WTC11 (cell line): ENCODE data around the gene ZMYND8. TPM values are rescaled to one million over a fixed set of nuclear protein-coding genes. Genes with fewer than 3 reads are reported as not detected.

Experiments used
- ATAC-seq: fragments of 200-7000 bp; cut with Tn5 transposase; 2 replicates; pipeline ENCODE4 v1.10.0; 2021; ENCODE audit warnings: mild to moderate bottlenecking, moderate library complexity
- CTCF ChIA-PET: fragments of 300-600 bp; sonication (Branson Sonifier 250); formaldehyde crosslinking; loops from one replicate; lab custom pipeline; 2021; ENCODE audit warnings: antibody characterized with exemption; lab: Charles Lee
- POLR2A ChIA-PET: fragments of 350-600 bp; sonication (Branson Sonifier 250); formaldehyde crosslinking; loops from one replicate; lab custom pipeline; 2021; ENCODE audit warnings: antibody characterized with exemption; lab: Charles Lee
- DNase-seq: peaks from one replicate; pipeline ENCODE4 v3.0.0; 2021; ENCODE audit warnings: low spot score
- H3K27ac Mint-ChIP-seq: 2 replicates; pipeline ENCODE4 v1.8.0; 2021; ENCODE audit warnings: mixed read lengths
- H3K27me3 Mint-ChIP-seq: 2 replicates; pipeline ENCODE4 v1.8.0; 2021; ENCODE audit warnings: low read depth, mild to moderate bottlenecking, moderate library complexity, mixed read lengths
- H3K36me3 Mint-ChIP-seq: 2 replicates; pipeline ENCODE4 v1.8.0; 2021; ENCODE audit warnings: mixed read lengths
- H3K4me1 Mint-ChIP-seq: 2 replicates; pipeline ENCODE4 v1.8.0; 2022; ENCODE audit warnings: mixed read lengths
- H3K4me3 Mint-ChIP-seq: 2 replicates; pipeline ENCODE4 v1.8.0; 2021; ENCODE audit warnings: mild to moderate bottlenecking, moderate library complexity, mixed read lengths
- H3K9me3 Mint-ChIP-seq: 2 replicates; pipeline ENCODE4 v1.8.0; 2021; ENCODE audit warnings: mixed read lengths
- ARID4B ChIP-seq: sonication (generic); formaldehyde crosslinking; IDR thresholded peaks from 2 replicates; pipeline ENCODE4 v1.8.0; 2023; ENCODE audit warnings: missing genetic modification reagents, mild to moderate bottlenecking, borderline replicate concordance
- ESRRA ChIP-seq: sonication (generic); formaldehyde crosslinking; IDR thresholded peaks from 2 replicates; pipeline ENCODE4 v1.8.1; 2022; ENCODE audit warnings: mild to moderate bottlenecking, missing genetic modification reagents, borderline replicate concordance
- GABPB1 ChIP-seq: sonication (generic); formaldehyde crosslinking; IDR thresholded peaks from 2 replicates; pipeline ENCODE4 v1.8.1; 2023; ENCODE audit warnings: mild to moderate bottlenecking, missing genetic modification reagents
- MXD4 ChIP-seq: fragments of 250-450 bp; sonication (Bioruptor Pico); IDR thresholded peaks from 2 replicates; pipeline ENCODE4 v1.8.0; 2021; ENCODE audit warnings: mild to moderate bottlenecking, moderate library complexity, borderline replicate concordance
- NFE2L1 ChIP-seq: sonication (generic); formaldehyde crosslinking; IDR thresholded peaks from 2 replicates; pipeline ENCODE4 v1.8.1; 2023; ENCODE audit warnings: missing genetic modification reagents
- NFYB ChIP-seq: sonication (generic); formaldehyde crosslinking; conservative IDR thresholded peaks from 2 replicates; pipeline ENCODE4 v1.8.0; 2022; ENCODE audit warnings: low read depth, missing genetic modification reagents
- NR3C1 ChIP-seq: sonication (generic); formaldehyde crosslinking; conservative IDR thresholded peaks from 2 replicates; pipeline ENCODE4 v1.8.1; 2023; ENCODE audit warnings: low read depth, mild to moderate bottlenecking, missing genetic modification reagents
- SP1 ChIP-seq: sonication (generic); formaldehyde crosslinking; conservative IDR thresholded peaks from 2 replicates; pipeline ENCODE4 v1.8.1; 2022; ENCODE audit warnings: missing genetic modification reagents
- TCF7 ChIP-seq: sonication (generic); formaldehyde crosslinking; IDR thresholded peaks from 2 replicates; pipeline ENCODE4 v1.8.0; 2022; ENCODE audit warnings: mild to moderate bottlenecking, low read depth, missing genetic modification reagents, moderate library complexity
- ZNF232 ChIP-seq: sonication (generic); formaldehyde crosslinking; IDR thresholded peaks from 2 replicates; pipeline ENCODE4 v1.8.0; 2022; ENCODE audit warnings: mild to moderate bottlenecking, missing genetic modification reagents
- ZNF396 ChIP-seq: fragments of 250-450 bp; sonication (Bioruptor Pico); IDR thresholded peaks from 2 replicates; pipeline ENCODE4 v1.8.0; 2021; ENCODE audit warnings: mild to moderate bottlenecking, moderate library complexity, borderline replicate concordance
- total RNA-seq: library from RNA; stranded (reverse); gene quantifications from 3 replicates; pipeline ENCODE4 v1.2.3, GENCODE V29; 2021
- TF ChIP-seq, protein P1 (sequence below): fragments of 250-450 bp; sonication (Bioruptor Pico); IDR thresholded peaks from 2 replicates; pipeline ENCODE4 v1.9.0; 2021; ENCODE audit warnings: mild to moderate bottlenecking
- TF ChIP-seq, protein P2 (sequence below): sonication (generic); formaldehyde crosslinking; IDR thresholded peaks from 2 replicates; pipeline ENCODE4 v1.8.1; 2023; ENCODE audit warnings: mild to moderate bottlenecking, missing genetic modification reagents
- TF ChIP-seq, protein P3 (sequence below): sonication (generic); formaldehyde crosslinking; IDR thresholded peaks from 2 replicates; pipeline ENCODE4 v1.8.0; 2022; ENCODE audit warnings: mild to moderate bottlenecking, missing genetic modification reagents
- TF ChIP-seq, protein P4 (sequence below): sonication (generic); formaldehyde crosslinking; IDR thresholded peaks from 2 replicates; pipeline ENCODE4 v1.8.1; 2022; ENCODE audit warnings: low read depth, missing genetic modification reagents, borderline replicate concordance
- TF ChIP-seq, protein P5 (sequence below): sonication (generic); formaldehyde crosslinking; IDR thresholded peaks from 2 replicates; pipeline ENCODE4 v1.8.1; 2023; ENCODE audit warnings: mild to moderate bottlenecking, moderate library complexity, missing genetic modification reagents

Gene ZMYND8
- total RNA-seq, 1 experiment from 2014 or later = 114 TPM

- TF ChIP-seq, protein P1, sequence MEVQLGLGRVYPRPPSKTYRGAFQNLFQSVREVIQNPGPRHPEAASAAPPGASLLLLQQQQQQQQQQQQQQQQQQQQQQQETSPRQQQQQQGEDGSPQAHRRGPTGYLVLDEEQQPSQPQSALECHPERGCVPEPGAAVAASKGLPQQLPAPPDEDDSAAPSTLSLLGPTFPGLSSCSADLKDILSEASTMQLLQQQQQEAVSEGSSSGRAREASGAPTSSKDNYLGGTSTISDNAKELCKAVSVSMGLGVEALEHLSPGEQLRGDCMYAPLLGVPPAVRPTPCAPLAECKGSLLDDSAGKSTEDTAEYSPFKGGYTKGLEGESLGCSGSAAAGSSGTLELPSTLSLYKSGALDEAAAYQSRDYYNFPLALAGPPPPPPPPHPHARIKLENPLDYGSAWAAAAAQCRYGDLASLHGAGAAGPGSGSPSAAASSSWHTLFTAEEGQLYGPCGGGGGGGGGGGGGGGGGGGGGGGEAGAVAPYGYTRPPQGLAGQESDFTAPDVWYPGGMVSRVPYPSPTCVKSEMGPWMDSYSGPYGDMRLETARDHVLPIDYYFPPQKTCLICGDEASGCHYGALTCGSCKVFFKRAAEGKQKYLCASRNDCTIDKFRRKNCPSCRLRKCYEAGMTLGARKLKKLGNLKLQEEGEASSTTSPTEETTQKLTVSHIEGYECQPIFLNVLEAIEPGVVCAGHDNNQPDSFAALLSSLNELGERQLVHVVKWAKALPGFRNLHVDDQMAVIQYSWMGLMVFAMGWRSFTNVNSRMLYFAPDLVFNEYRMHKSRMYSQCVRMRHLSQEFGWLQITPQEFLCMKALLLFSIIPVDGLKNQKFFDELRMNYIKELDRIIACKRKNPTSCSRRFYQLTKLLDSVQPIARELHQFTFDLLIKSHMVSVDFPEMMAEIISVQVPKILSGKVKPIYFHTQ (CRISPR knock-in tag) = no peak
- TF ChIP-seq NFYB (CRISPR knock-in tag) (no peak), NFE2L1 (no peak), ARID4B (CRISPR knock-in tag) (no peak), ESRRA (no peak), MXD4 (CRISPR knock-in tag) (no peak), NR3C1 (CRISPR knock-in tag) (no peak), ZNF396 (no peak), ZNF232 (CRISPR knock-in tag) (no peak), SP1 (no peak)
- TF ChIP-seq, protein P2, sequence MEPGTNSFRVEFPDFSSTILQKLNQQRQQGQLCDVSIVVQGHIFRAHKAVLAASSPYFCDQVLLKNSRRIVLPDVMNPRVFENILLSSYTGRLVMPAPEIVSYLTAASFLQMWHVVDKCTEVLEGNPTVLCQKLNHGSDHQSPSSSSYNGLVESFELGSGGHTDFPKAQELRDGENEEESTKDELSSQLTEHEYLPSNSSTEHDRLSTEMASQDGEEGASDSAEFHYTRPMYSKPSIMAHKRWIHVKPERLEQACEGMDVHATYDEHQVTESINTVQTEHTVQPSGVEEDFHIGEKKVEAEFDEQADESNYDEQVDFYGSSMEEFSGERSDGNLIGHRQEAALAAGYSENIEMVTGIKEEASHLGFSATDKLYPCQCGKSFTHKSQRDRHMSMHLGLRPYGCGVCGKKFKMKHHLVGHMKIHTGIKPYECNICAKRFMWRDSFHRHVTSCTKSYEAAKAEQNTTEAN (CRISPR knock-in tag) = no peak
Measured at GRCh38 chr20:47235111-47235510, 121.4 kb downstream of the ZMYND8 start (continued).

DNA sequence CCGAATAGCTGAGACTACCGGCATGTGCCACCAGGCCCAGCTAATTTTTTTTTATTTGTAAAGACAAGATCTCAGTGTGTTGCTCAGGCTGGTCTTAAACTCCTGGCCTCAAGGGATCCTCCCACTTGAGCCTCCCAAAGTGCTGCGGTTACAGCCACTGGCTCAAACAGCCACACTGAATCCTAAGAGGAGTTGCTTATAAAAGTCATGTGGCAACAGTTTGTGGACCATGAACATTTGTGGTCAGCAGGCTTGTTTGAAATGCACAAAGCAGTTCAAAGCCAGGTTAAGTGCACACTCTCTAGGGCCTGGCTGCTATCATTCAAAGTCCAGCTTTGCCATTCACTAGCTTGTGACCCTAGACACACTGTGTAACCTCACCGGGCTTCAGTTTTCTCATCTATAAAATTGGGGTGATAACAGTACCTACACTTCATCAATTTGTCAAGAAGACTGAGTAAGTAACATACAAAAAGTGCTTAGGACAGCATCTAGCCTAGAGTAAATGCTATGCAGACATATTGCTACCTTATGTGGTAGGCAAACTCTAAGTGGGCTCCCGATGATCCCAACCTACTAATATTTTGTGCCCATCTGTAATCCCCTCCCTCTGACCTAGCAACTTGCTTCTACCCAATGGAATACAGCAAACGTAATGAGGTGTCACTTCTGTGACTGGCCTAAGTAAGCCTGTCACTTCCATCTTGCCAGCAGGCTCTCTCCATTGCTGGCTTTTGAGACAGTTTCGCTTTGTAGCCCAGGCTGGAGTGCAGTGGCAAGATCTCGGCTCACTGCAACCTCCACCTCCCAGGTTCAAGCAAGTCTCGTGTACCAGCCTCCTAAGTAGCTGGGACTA, 122.9 kb downstream of the ZMYND8 start:
- TF ChIP-seq, protein P3, sequence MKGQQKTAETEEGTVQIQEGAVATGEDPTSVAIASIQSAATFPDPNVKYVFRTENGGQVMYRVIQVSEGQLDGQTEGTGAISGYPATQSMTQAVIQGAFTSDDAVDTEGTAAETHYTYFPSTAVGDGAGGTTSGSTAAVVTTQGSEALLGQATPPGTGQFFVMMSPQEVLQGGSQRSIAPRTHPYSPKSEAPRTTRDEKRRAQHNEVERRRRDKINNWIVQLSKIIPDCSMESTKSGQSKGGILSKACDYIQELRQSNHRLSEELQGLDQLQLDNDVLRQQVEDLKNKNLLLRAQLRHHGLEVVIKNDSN (CRISPR knock-in tag) = no peak
- TF ChIP-seq ESRRA (no peak), TCF7 (CRISPR knock-in tag) (no peak), GABPB1 (CRISPR knock-in tag) (peak; percentile 63; the same call in 1 of the 2 replicates)
- TF ChIP-seq, protein P4, sequence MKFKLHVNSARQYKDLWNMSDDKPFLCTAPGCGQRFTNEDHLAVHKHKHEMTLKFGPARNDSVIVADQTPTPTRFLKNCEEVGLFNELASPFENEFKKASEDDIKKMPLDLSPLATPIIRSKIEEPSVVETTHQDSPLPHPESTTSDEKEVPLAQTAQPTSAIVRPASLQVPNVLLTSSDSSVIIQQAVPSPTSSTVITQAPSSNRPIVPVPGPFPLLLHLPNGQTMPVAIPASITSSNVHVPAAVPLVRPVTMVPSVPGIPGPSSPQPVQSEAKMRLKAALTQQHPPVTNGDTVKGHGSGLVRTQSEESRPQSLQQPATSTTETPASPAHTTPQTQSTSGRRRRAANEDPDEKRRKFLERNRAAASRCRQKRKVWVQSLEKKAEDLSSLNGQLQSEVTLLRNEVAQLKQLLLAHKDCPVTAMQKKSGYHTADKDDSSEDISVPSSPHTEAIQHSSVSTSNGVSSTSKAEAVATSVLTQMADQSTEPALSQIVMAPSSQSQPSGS (CRISPR knock-in tag) = no peak
- TF ChIP-seq, protein P5, sequence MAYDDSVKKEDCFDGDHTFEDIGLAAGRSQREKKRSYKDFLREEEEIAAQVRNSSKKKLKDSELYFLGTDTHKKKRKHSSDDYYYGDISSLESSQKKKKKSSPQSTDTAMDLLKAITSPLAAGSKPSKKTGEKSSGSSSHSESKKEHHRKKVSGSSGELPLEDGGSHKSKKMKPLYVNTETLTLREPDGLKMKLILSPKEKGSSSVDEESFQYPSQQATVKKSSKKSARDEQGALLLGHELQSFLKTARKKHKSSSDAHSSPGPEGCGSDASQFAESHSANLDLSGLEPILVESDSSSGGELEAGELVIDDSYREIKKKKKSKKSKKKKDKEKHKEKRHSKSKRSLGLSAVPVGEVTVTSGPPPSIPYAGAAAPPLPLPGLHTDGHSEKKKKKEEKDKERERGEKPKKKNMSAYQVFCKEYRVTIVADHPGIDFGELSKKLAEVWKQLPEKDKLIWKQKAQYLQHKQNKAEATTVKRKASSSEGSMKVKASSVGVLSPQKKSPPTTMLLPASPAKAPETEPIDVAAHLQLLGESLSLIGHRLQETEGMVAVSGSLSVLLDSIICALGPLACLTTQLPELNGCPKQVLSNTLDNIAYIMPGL (CRISPR knock-in tag) = no peak
- Mint-ChIP-seq H3K9me3 (no peaks in the 10 kb centered on the region), H3K4me3 (no peak overlapping the region), H3K36me3 (peaks cover 76% of the 10 kb centered on the region), H3K27me3 (no peaks in the 10 kb centered on the region), H3K27ac (peak overlapping the region; percentile 72; the same call in 1 of the 2 replicates), H3K4me1 (peaks cover 22% of the 10 kb centered on the region)
- no peak for DNase-seq
- ChIA-PET POLR2A (interaction anchor here (0.7 to 0.9 kb wide), 2 partner anchors 22 to 48 kb away, joined by 5 to 8 read pairs; no protein-coding TSS in a partner anchor), CTCF (interaction anchor here (3.0 to 3.1 kb wide), 2 partner anchors 28 to 150 kb away, joined by 15 to 17 read pairs; no protein-coding TSS in a partner anchor)
- no peak for ATAC-seq
